ENCODE results near the gene DCC.

DCC gene, protein sequence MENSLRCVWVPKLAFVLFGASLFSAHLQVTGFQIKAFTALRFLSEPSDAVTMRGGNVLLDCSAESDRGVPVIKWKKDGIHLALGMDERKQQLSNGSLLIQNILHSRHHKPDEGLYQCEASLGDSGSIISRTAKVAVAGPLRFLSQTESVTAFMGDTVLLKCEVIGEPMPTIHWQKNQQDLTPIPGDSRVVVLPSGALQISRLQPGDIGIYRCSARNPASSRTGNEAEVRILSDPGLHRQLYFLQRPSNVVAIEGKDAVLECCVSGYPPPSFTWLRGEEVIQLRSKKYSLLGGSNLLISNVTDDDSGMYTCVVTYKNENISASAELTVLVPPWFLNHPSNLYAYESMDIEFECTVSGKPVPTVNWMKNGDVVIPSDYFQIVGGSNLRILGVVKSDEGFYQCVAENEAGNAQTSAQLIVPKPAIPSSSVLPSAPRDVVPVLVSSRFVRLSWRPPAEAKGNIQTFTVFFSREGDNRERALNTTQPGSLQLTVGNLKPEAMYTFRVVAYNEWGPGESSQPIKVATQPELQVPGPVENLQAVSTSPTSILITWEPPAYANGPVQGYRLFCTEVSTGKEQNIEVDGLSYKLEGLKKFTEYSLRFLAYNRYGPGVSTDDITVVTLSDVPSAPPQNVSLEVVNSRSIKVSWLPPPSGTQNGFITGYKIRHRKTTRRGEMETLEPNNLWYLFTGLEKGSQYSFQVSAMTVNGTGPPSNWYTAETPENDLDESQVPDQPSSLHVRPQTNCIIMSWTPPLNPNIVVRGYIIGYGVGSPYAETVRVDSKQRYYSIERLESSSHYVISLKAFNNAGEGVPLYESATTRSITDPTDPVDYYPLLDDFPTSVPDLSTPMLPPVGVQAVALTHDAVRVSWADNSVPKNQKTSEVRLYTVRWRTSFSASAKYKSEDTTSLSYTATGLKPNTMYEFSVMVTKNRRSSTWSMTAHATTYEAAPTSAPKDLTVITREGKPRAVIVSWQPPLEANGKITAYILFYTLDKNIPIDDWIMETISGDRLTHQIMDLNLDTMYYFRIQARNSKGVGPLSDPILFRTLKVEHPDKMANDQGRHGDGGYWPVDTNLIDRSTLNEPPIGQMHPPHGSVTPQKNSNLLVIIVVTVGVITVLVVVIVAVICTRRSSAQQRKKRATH (N-terminal part only)

GRCh38 chr18:52339891-52340371 is at the start of gene DCC:
DCC (plus strand) TSS chr18:52340197; CDS start chr18:52340788, 591 bp downstream.
- Mint-ChIP-seq H3K4me1 (ENCODE audit: low read depth) (no peaks in the 10 kb centered on the region), H3K9me3 (no peaks in the 10 kb centered on the region), H3K36me3 (ENCODE audit: low read depth) (no peaks in the 10 kb centered on the region), H3K27ac (no peak within 1 kb of the TSS), H3K27me3 (ENCODE audit: low read depth) (peaks cover 35% of the 10 kb centered on the region), H3K4me3 (no peak within 1 kb of the TSS)

DNA sequence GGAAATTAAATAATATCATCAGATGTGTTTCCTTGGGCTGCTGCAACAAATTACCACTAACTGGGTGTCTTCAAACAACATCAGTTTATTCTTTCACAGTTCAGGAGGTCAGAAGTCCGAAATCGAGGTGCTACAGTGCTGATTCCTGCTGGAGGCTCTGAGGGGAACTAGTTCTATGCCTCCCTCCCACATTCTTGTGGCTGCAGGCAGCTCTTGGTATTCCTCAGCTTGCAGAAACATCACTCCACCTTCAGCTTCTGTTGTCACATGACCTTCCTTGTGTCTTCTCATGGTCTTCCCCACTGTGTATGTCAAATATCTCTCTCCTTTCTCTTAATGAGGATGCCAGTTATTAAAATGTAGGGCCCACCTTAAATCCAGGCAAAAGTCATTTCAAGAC is 29.3 kb upstream of the DCC start:
- Mint-ChIP-seq H3K9me3 (no peaks in the 10 kb centered on the region), H3K27me3 (ENCODE audit: low read depth) (no peaks in the 10 kb centered on the region), H3K27ac (no peak overlapping the region), H3K36me3 (ENCODE audit: low read depth) (no peaks in the 10 kb centered on the region), H3K4me1 (ENCODE audit: low read depth) (no peaks in the 10 kb centered on the region), H3K4me3 (no peak overlapping the region)

- H3K9me3 Mint-ChIP-seq, result peaks cover under 1% of the 10 kb centered on the region
Observed at GRCh38 chr18:52311331-52311730, 28.7 kb upstream of the DCC start.

GRCh38 chr18:52312346-52312745 is 27.7 kb upstream of the DCC start:
- Mint-ChIP-seq H3K9me3 (peaks cover 4% of the 10 kb centered on the region), H3K4me3 (no peak overlapping the region), H3K36me3 (ENCODE audit: low read depth) (no peaks in the 10 kb centered on the region), H3K4me1 (ENCODE audit: low read depth) (no peaks in the 10 kb centered on the region), H3K27ac (no peak overlapping the region), H3K27me3 (ENCODE audit: low read depth) (no peaks in the 10 kb centered on the region)

More at GRCh38 chr18:52311331-52311730, 28.7 kb upstream of the DCC start:
- Mint-ChIP-seq H3K4me1 (ENCODE audit: low read depth) (no peaks in the 10 kb centered on the region), H3K27ac (no peak overlapping the region), H3K36me3 (ENCODE audit: low read depth) (no peaks in the 10 kb centered on the region), H3K27me3 (ENCODE audit: low read depth) (no peaks in the 10 kb centered on the region), H3K4me3 (no peak overlapping the region)

DNA sequence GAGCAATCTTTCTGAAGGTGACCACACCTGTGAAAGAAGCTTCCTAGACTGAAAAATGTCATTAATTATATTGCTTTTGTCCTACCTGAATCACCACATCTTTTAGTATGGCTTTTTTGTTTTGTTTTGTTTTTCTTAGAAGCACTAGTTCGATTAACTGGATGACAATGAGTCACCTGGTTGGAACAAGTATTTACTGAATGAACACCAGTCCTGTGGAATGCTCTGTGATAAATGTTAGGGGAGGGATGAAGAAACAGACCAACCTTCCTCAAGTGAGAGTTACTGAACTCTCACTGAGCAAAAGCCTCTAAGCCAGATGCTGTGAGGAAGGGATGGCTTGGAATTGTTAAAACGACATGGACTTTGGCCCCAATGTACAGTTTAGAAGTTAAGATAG is 26.8 kb upstream of the DCC start:
- no peaks in the 10 kb centered on the region for H3K36me3 Mint-ChIP-seq (ENCODE audit: low read depth)
- H3K27ac Mint-ChIP-seq, result no peak overlapping the region
- no peaks in the 10 kb centered on the region for H3K4me1 Mint-ChIP-seq (ENCODE audit: low read depth)
- no peak overlapping the region for H3K4me3 Mint-ChIP-seq
- no peaks in the 10 kb centered on the region for H3K27me3 Mint-ChIP-seq (ENCODE audit: low read depth)
- peaks cover 4% of the 10 kb centered on the region for H3K9me3 Mint-ChIP-seq

DNA sequence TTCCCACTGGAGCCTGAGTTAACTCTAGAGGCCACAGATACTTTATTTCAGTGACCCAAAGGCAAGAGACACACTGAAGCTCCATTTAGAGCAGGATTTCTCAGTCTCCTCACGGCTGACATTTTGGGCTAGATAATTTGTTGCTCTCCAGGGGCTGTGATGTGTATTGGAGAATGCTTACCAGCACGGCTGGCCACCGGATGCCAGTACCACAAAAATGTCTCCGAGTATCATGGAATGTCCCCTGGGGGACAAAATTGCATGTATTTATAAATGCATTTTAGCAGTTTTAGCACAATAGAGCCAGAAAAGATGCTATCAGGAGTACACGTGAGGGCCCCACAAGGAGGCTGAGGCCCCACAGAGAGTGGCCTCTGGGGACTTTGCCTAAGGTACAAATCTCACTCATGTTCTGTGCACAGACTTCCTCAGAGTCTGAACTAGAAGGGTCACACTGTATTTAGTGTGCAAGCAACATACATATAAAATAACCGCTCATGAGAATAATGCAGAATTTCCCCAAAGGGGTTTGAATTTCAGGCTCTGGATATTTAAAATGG is 20.5 kb upstream of the DCC start:
- Mint-ChIP-seq H3K4me1 (ENCODE audit: low read depth) (no peaks in the 10 kb centered on the region), H3K9me3 (peaks cover 4% of the 10 kb centered on the region), H3K36me3 (ENCODE audit: low read depth) (no peaks in the 10 kb centered on the region)

GRCh38 chr18:52322307-52322706 is 17.7 kb upstream of the DCC start:
- H3K4me1 Mint-ChIP-seq (ENCODE audit: low read depth), result no peaks in the 10 kb centered on the region
- no peak overlapping the region for H3K27ac Mint-ChIP-seq
- H3K4me3 Mint-ChIP-seq, result no peak overlapping the region

More for the DNA sequence above, 20.5 kb upstream of the DCC start:
- Mint-ChIP-seq H3K27me3 (ENCODE audit: low read depth) (no peaks in the 10 kb centered on the region), H3K27ac (no peak overlapping the region), H3K4me3 (no peak overlapping the region)

GRCh38 chr18:52323802-52324201 is 16.2 kb upstream of the DCC start:
- Mint-ChIP-seq H3K36me3 (ENCODE audit: low read depth) (no peaks in the 10 kb centered on the region), H3K27ac (no peak overlapping the region), H3K27me3 (ENCODE audit: low read depth) (no peaks in the 10 kb centered on the region), H3K4me3 (no peak overlapping the region), H3K4me1 (ENCODE audit: low read depth) (no peaks in the 10 kb centered on the region), H3K9me3 (no peaks in the 10 kb centered on the region)

More at GRCh38 chr18:52322307-52322706, 17.7 kb upstream of the DCC start:
- Mint-ChIP-seq H3K27me3 (ENCODE audit: low read depth) (no peaks in the 10 kb centered on the region), H3K9me3 (no peaks in the 10 kb centered on the region), H3K36me3 (ENCODE audit: low read depth) (no peaks in the 10 kb centered on the region)

DNA sequence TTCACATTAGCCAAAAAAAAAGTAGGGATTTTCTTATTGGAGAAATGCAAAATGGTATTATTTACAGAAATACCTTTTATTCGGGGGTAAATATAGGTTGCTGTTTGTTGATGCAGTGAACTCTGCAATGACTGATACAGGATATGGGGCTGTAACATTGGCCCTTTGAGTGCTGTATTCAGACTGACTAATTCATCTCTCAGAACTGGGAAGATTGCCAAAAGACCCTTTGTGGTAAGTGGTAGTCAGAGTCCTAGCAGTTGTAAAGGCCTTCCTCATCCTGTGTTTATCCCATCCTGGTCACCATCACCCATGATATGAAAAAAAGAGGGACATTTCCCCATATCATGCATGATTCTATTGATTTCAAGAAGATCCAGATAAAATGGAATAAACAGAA is 14.0 kb upstream of the DCC start:
- Mint-ChIP-seq H3K4me1 (ENCODE audit: low read depth) (no peaks in the 10 kb centered on the region), H3K4me3 (no peak overlapping the region), H3K9me3 (no peaks in the 10 kb centered on the region), H3K36me3 (ENCODE audit: low read depth) (no peaks in the 10 kb centered on the region), H3K27me3 (ENCODE audit: low read depth) (no peaks in the 10 kb centered on the region), H3K27ac (no peak overlapping the region)

DNA sequence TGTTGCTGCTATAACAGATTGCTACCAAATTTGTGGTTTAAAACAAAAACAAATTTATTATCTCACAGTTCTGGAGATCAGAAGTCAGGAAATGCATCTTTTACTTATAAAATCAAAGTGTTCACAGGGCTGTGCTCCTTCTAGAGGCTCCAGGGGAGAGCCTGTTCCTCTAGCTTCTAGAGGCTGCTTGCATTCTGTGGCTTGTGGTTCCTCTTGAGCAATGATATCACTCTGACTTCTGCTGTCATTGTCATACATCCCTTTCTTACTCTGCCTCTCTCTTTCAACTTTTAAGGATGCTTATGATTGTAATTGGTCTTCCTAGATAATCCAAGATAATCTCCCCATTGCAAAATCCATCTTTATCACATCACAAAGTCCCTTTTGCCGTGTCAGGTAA is 6.1 kb upstream of the DCC start:
- H3K9me3 Mint-ChIP-seq, result no peaks in the 10 kb centered on the region
- no peak overlapping the region for H3K27ac Mint-ChIP-seq
- H3K27me3 Mint-ChIP-seq (ENCODE audit: low read depth), result peaks cover 2% of the 10 kb centered on the region
- no peaks in the 10 kb centered on the region for H3K4me1 Mint-ChIP-seq (ENCODE audit: low read depth)
- no peak overlapping the region for H3K4me3 Mint-ChIP-seq
- no peaks in the 10 kb centered on the region for H3K36me3 Mint-ChIP-seq (ENCODE audit: low read depth)

- H3K27me3 Mint-ChIP-seq (ENCODE audit: low read depth), result peaks cover 7% of the 10 kb centered on the region
- no peak overlapping the region for H3K27ac Mint-ChIP-seq
- H3K36me3 Mint-ChIP-seq (ENCODE audit: low read depth), result no peaks in the 10 kb centered on the region
- H3K4me3 Mint-ChIP-seq, result no peak overlapping the region
- no peaks in the 10 kb centered on the region for H3K9me3 Mint-ChIP-seq
- H3K4me1 Mint-ChIP-seq (ENCODE audit: low read depth), result no peaks in the 10 kb centered on the region
Observed at GRCh38 chr18:52334307-52334706, 5.7 kb upstream of the DCC start.

DNA sequence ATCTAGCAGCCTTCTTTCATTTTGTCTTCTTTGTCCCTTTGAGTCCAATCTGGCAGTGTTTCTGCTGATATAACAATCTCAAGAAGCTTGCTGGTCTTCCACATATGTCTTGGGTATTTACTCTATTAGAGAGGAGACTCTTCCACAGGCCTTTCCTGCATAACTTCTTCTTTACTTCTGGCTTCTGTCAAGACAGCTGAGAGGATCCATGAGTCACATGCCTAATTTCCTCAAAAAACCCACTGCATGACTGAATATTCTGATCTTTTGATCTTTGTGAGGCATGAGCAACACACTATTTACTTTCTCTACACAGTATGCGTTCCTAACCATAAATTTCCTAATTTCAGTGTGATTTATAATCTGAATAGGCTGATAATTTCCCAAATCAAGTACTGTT is 5.1 kb upstream of the DCC start:
- Mint-ChIP-seq H3K4me3 (no peak overlapping the region), H3K9me3 (no peaks in the 10 kb centered on the region), H3K27ac (no peak overlapping the region), H3K27me3 (ENCODE audit: low read depth) (peaks cover 13% of the 10 kb centered on the region), H3K4me1 (ENCODE audit: low read depth) (no peaks in the 10 kb centered on the region), H3K36me3 (ENCODE audit: low read depth) (no peaks in the 10 kb centered on the region)

- H3K9me3 Mint-ChIP-seq, result no peaks in the 10 kb centered on the region
- H3K4me3 Mint-ChIP-seq, result no peak overlapping the region
- H3K27ac Mint-ChIP-seq, result no peak overlapping the region
- no peaks in the 10 kb centered on the region for H3K4me1 Mint-ChIP-seq (ENCODE audit: low read depth)
- peaks cover 35% of the 10 kb centered on the region for H3K27me3 Mint-ChIP-seq (ENCODE audit: low read depth)
- H3K36me3 Mint-ChIP-seq (ENCODE audit: low read depth), result no peaks in the 10 kb centered on the region
Observed at GRCh38 chr18:52337276-52337675, 2.7 kb upstream of the DCC start.

DNA sequence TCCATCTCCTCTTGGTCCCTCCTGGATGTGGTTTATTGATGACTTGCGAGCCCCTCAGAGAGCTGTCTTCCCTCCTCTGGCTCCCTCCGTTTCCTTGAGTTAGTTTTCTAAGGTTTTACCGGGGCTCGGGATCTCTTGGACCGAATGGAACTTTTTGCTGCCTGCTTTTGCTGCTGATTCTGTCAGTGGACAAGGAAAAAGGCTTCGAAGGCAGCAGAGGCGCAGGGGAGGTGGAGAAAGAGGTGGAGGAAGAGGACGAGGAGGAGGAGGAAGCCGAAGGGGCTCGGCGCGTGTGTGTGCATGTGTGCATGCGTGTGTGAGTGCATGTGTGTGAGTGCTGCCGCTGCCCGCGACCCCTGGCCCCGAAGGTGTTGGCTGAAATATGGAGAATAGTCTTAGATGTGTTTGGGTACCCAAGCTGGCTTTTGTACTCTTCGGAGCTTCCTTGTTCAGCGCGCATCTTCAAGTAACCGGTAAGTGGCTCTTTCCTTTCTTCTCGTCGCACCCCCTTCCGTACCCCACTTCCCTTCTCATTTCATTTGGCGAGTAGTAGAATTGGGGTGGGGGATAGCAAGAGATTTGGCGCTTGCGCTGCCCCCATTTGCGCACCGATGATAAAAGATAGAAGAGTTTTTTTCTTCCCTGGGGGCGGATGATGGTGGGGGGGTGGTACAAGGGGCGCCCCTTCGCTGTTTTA is 557 bp downstream of the DCC start:
- H3K36me3 Mint-ChIP-seq (ENCODE audit: low read depth), result no peaks in the 10 kb centered on the region
- H3K4me1 Mint-ChIP-seq (ENCODE audit: low read depth), result no peaks in the 10 kb centered on the region
- peaks cover 35% of the 10 kb centered on the region for H3K27me3 Mint-ChIP-seq (ENCODE audit: low read depth)
- H3K9me3 Mint-ChIP-seq, result no peaks in the 10 kb centered on the region
- H3K27ac Mint-ChIP-seq, result no peak overlapping the region
- H3K4me3 Mint-ChIP-seq, result no peak overlapping the region

All from T-helper 1 cell treated with Interleukin-12 subunit alpha and Interleukin-12 subunit beta and Interleukin-4 antibody, amounts not matched to agents 30 μg/mL and 1 μg/mL, for 36 hours (primary cell).